GM12891 (cell line): ENCODE measurements around the gene BRAF.

ENCODE experiments used
- POLR2A ChIP-seq: IDR thresholded peaks from 2 replicates; pipeline ENCODE4 v1.6.1; 2011; ENCODE audit warnings: low read depth, low read length, control low read depth
- POLR2AphosphoS5 ChIP-seq: IDR thresholded peaks from 2 replicates; pipeline ENCODE4 v1.6.1; 2011; ENCODE audit warnings: low read depth, low read length, control low read depth
- POU2F2 ChIP-seq: IDR thresholded peaks from 2 replicates; pipeline ENCODE4 v1.6.1; 2011; ENCODE audit warnings: low read depth, mild to moderate bottlenecking, control low read depth, low read length, moderate library complexity

GRCh38 chr7:140734096-140734495 is 190.6 kb downstream of the BRAF start:
- TF ChIP-seq POU2F2 (no peak), POLR2A (no peak), POLR2AphosphoS5 (no peak)
